K562 (cell line): ENCODE data around the gene SBNO1.

Source experiments
- CEBPB ChIP-seq: fragments of 450-650 bp; IDR thresholded peaks from 2 replicates; pipeline ENCODE4 v1.6.1; 2016; ENCODE audit warnings: missing genetic modification characterization, missing compliant biosample characterization
- CHD2 ChIP-seq: IDR thresholded peaks from 2 replicates; pipeline ENCODE4 v1.6.1; 2011; ENCODE audit warnings: low read depth, low read length
- CREB3 ChIP-seq: fragments of 450-650 bp; conservative IDR thresholded peaks from 2 replicates; pipeline ENCODE4 v1.6.1; 2016; ENCODE audit warnings: missing genetic modification characterization, low read depth, mild to moderate bottlenecking, missing compliant biosample characterization, moderate library complexity
- EZH2 ChIP-seq: IDR thresholded peaks from 2 replicates; pipeline ENCODE4 v1.6.1; 2012; ENCODE audit warnings: low read depth, mild to moderate bottlenecking, inconsistent platforms, low read length, borderline replicate concordance
- JUNB ChIP-seq: fragments of 450-650 bp; formaldehyde crosslinking; conservative IDR thresholded peaks from 2 replicates; pipeline ENCODE4 v1.4.0; 2020; ENCODE audit warnings: mild to moderate bottlenecking
- MAFK ChIP-seq: IDR thresholded peaks from 2 replicates; pipeline ENCODE4 v1.6.1; 2011; ENCODE audit warnings: low read length, improper control_type of control experiment
- MAZ ChIP-seq, 2 experiments: fragments of 450-650 bp in 1 of 2; sonication (generic) in 1 of 2; formaldehyde crosslinking; IDR thresholded peaks in 1 of 2; conservative IDR thresholded peaks in 1 of 2; 2 replicates each; pipeline versions ENCODE4 v1.4.0 to v1.5.0; 2020; ENCODE audit warnings: mild to moderate bottlenecking in 1 of 2, missing genetic modification reagents in 1 of 2
- NFATC3 ChIP-seq: fragments of 450-650 bp; IDR thresholded peaks from 2 replicates; pipeline ENCODE4 v1.6.1; 2017; ENCODE audit warnings: mild to moderate bottlenecking
- ZNF175 ChIP-seq: fragments of 200-800 bp; sonication (Bioruptor generic); IDR thresholded peaks from 2 replicates; pipeline ENCODE4 v1.6.1; 2016; ENCODE audit warnings: low read depth, mild to moderate bottlenecking, missing genetic modification characterization, missing compliant biosample characterization

- no peak for TF ChIP-seq CHD2
- TF ChIP-seq NFATC3 = no peak
- no peak for TF ChIP-seq MAFK
- TF ChIP-seq CREB3 (tag) = no peak
- TF ChIP-seq CEBPB (tag) = no peak
- no peak for TF ChIP-seq ZNF175
- no peak for TF ChIP-seq JUNB (CRISPR knock-in tag)
- TF ChIP-seq EZH2 = no peak
- TF ChIP-seq MAZ (CRISPR knock-in tag; conservative IDR thresholded peaks at IDR 0.05 in 1 of 2, IDR thresholded peaks at IDR 0.05 in 1 of 2) = no peak
Observed at GRCh38 chr12:123288751-123289346, 75.8 kb downstream of the SBNO1 start.
